Panc1 (cell line): ENCODE results near the gene NCKAP5. TPM values are rescaled to one million over a fixed set of nuclear protein-coding genes. Genes with fewer than 3 reads are reported as not detected.

Experiments used
- ATAC-seq: fragments of 200-7000 bp; cut with Tn5 transposase; 2 replicates; pipeline ENCODE4 v1.9.1; 2020; ENCODE audit warnings: mild to moderate bottlenecking, moderate library complexity
- BruUV-seq: library from RNA; stranded (reverse); fragments of 400-500 nt; replicated peaks from 2 replicates; lab custom pipeline; 2021; lab: Mats Ljungman, UMichigan
- CTCF ChIA-PET: fragments of 300-600 bp; sonication (Branson Sonifier 250); formaldehyde crosslinking; loops from one replicate; lab custom pipeline; 2022; ENCODE audit warnings: antibody characterized with exemption; lab: Charles Lee
- POLR2A ChIA-PET: fragments of 300-600 bp; sonication (Branson Sonifier 250); formaldehyde crosslinking; loops from one replicate; lab custom pipeline; 2022; ENCODE audit warnings: antibody characterized with exemption; lab: Charles Lee
- DNase-seq: peaks from one replicate; pipeline ENCODE4 v3.0.0-alpha.2; 2010; ENCODE audit warnings: low read depth, low spot score
- H3K27ac ChIP-seq: 2 replicates; pipeline ENCODE4 v1.5.1; 2011; ENCODE audit warnings: mild to moderate bottlenecking, low read length, inconsistent platforms
- H3K27me3 ChIP-seq: fragments of 200-500 bp; sonication (Bioruptor generic); 2 replicates; pipeline ENCODE4 v1.6.0; 2014; ENCODE audit warnings: low read length, inconsistent platforms; ENCODE audit not compliant: control insufficient read depth, insufficient read depth
- H3K36me3 ChIP-seq: fragments of 200-500 bp; sonication (Bioruptor generic); 2 replicates; pipeline ENCODE4 v1.5.1; 2014; ENCODE audit warnings: inconsistent platforms, mild to moderate bottlenecking, low read length, moderate library complexity; ENCODE audit not compliant: control insufficient read depth, insufficient read depth
- H3K4me1 ChIP-seq: 2 replicates; pipeline ENCODE4 v1.5.1; 2011; ENCODE audit warnings: inconsistent platforms, mild to moderate bottlenecking, low read length, moderate library complexity; ENCODE audit not compliant: control insufficient read depth, insufficient read depth
- H3K4me3 ChIP-seq, 2 experiments: 2 replicates each; pipeline ENCODE4 v1.5.1; 2011 to 2012; ENCODE audit warnings: low read depth in 2 of 2, low read length in 2 of 2, mild to moderate bottlenecking in 2 of 2, inconsistent platforms in 1 of 2, moderate library complexity in 1 of 2
- H3K9me3 ChIP-seq: fragments of 200-500 bp; sonication (Bioruptor generic); 2 replicates; pipeline ENCODE4 v1.5.1; 2014; ENCODE audit warnings: low read depth, mild to moderate bottlenecking, inconsistent platforms, low read length, moderate library complexity; ENCODE audit not compliant: control insufficient read depth, insufficient read depth
- POLR2AphosphoS5 ChIP-seq: IDR thresholded peaks from 2 replicates; pipeline ENCODE4 v1.6.1; 2012; ENCODE audit warnings: mild to moderate bottlenecking, low read depth, low read length, moderate library complexity
- REST ChIP-seq, 2 experiments: IDR thresholded peaks; 2 replicates each; pipeline ENCODE4 v1.6.1; 2011 to 2012; ENCODE audit warnings: low read depth in 2 of 2, control low read depth in 1 of 2, low read length in 1 of 2, mild to moderate bottlenecking in 1 of 2, moderate library complexity in 1 of 2; ENCODE audit not compliant: insufficient read depth in 1 of 2
- SIN3A ChIP-seq: IDR thresholded peaks from 2 replicates; pipeline ENCODE4 v1.6.1; 2012; ENCODE audit warnings: low read depth, mild to moderate bottlenecking, low read length, moderate library complexity, borderline replicate concordance; ENCODE audit not compliant: insufficient read depth
- TCF7L2 ChIP-seq: IDR thresholded peaks from 2 replicates; pipeline ENCODE4 v1.6.1; 2011; ENCODE audit warnings: mild to moderate bottlenecking, low read depth, low read length, inconsistent platforms
- in situ Hi-C: cut with HindIII; loops from 2 replicates; pipeline ENCODE4 v1.10.0; 2016; ENCODE audit warnings: low sequenced_read_pairs, low pct_unique_long_range_greater_than_20kb
- intact Hi-C: fragments of 100-400 bp; cut with micrococcal nuclease; formaldehyde crosslinking; loops from one replicate; pipeline ENCODE4 v1.10.0; 2022; ENCODE audit not compliant: unreplicated experiment
- total RNA-seq: library from RNA; stranded (reverse); gene quantifications from one replicate; pipeline ENCODE4 v1.2.1, GENCODE V29; 2021; ENCODE audit not compliant: unreplicated experiment
- TF ChIP-seq, protein P1 (sequence below): fragments of 450-650 bp; IDR thresholded peaks from 2 replicates; pipeline ENCODE4 v1.5.1; 2017; ENCODE audit warnings: mild to moderate bottlenecking

The NCKAP5 gene
- total RNA-seq, 1 experiment from 2014 or later: 0.10 TPM

DNA sequence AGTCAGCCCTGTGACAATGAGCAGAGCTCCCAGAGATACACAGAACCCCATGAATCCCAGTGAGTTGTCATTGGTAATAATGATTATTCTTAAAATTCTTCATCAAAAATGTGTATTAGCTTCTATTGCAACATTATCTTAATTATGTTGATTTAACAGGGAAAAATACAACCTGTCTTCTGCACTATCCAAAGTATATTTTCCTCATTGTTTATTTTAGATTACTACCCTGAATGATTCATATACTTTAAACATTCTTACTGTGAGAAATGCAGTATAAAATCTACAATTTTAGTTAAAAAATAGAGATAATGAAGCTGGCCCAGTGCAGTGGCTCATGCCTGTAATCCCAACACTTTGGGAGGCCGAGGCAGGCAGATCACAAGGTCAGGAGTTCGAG, 773.0 kb downstream of the NCKAP5 start:
- intact Hi-C loops (no loop called here), in situ Hi-C loops (no loop called here)
- TF ChIP-seq, protein P1, sequence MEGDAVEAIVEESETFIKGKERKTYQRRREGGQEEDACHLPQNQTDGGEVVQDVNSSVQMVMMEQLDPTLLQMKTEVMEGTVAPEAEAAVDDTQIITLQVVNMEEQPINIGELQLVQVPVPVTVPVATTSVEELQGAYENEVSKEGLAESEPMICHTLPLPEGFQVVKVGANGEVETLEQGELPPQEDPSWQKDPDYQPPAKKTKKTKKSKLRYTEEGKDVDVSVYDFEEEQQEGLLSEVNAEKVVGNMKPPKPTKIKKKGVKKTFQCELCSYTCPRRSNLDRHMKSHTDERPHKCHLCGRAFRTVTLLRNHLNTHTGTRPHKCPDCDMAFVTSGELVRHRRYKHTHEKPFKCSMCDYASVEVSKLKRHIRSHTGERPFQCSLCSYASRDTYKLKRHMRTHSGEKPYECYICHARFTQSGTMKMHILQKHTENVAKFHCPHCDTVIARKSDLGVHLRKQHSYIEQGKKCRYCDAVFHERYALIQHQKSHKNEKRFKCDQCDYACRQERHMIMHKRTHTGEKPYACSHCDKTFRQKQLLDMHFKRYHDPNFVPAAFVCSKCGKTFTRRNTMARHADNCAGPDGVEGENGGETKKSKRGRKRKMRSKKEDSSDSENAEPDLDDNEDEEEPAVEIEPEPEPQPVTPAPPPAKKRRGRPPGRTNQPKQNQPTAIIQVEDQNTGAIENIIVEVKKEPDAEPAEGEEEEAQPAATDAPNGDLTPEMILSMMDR: no peak
- no peak for TF ChIP-seq SIN3A
- no peak for TF ChIP-seq REST (IDR thresholded peaks at IDR 0.05; ENCODE audit: insufficient read depth in 1 of 2, low read depth in 2 of 2, low read length in 1 of 2)
- no peak for TF ChIP-seq TCF7L2
- no peak for TF ChIP-seq POLR2AphosphoS5
- H3K4me3 ChIP-seq: no peak overlapping the region
- no peaks in the 10 kb centered on the region for H3K9me3 ChIP-seq
- H3K36me3 ChIP-seq: no peaks in the 10 kb centered on the region
- no peaks in the 10 kb centered on the region for H3K27me3 ChIP-seq
- no TSS peak for BruUV-seq
- no peak for ATAC-seq
- H3K4me1 ChIP-seq: no peaks in the 10 kb centered on the region
- no peak overlapping the region for H3K27ac ChIP-seq
- no peak for DNase-seq
- ChIA-PET CTCF (no interaction called here), POLR2A (no interaction called here)

GRCh38 chr2:132793532-132793931, 774.7 kb downstream of the NCKAP5 start:
- CTCF ChIA-PET: no interaction called here
- in situ Hi-C loops: no loop called here

More at GRCh38 chr2:132793532-132793931, 774.7 kb downstream of the NCKAP5 start:
- intact Hi-C loops: no loop called here
- BruUV-seq: no TSS peak
- H3K4me1 ChIP-seq: no peaks in the 10 kb centered on the region
- H3K9me3 ChIP-seq: no peaks in the 10 kb centered on the region
- H3K27me3 ChIP-seq: no peaks in the 10 kb centered on the region
- TF ChIP-seq TCF7L2: no peak
- TF ChIP-seq POLR2AphosphoS5: no peak
- TF ChIP-seq REST (IDR thresholded peaks at IDR 0.05; ENCODE audit: insufficient read depth in 1 of 2, low read depth in 2 of 2, low read length in 1 of 2): no peak
- H3K4me3 ChIP-seq: no peak overlapping the region
- DNase-seq: no peak
- H3K27ac ChIP-seq: no peak overlapping the region
- POLR2A ChIA-PET: no interaction called here
- no peaks in the 10 kb centered on the region for H3K36me3 ChIP-seq
- no peak for ATAC-seq
